HG03280 (cell line): ENCODE results near the gene CHCHD3.
"Not testable (repeated sequence)": the region's sequence is repeated elsewhere in the genome, so short reads cannot be mapped to it uniquely, and the experiment has no call there.

ENCODE experiments used
- ATAC-seq: cut with Tn5 transposase; IDR thresholded peaks from one replicate; pipeline ENCODE4 v1.9.1; 2021; ENCODE audit warnings: mild to moderate bottlenecking, moderate library complexity; ENCODE audit not compliant: unreplicated experiment

The CHCHD3 gene

GRCh38 chr7:132910657-132911056 is 171.2 kb downstream of the CHCHD3 start:
- no peak for ATAC-seq

GRCh38 chr7:132907380-132907940 is 174.4 kb downstream of the CHCHD3 start:
- no peak for ATAC-seq

- no peak for ATAC-seq
Observed at GRCh38 chr7:132906193-132906835, 175.6 kb downstream of the CHCHD3 start.

GRCh38 chr7:132905136-132905535 is 176.8 kb downstream of the CHCHD3 start:
- not testable (repeated sequence) for ATAC-seq

GRCh38 chr7:132904209-132904608 is 177.7 kb downstream of the CHCHD3 start:
- ATAC-seq, result no peak

GRCh38 chr7:132902294-132902693 is 179.6 kb downstream of the CHCHD3 start:
- not testable (repeated sequence) for ATAC-seq

GRCh38 chr7:132901241-132901640 is 180.6 kb downstream of the CHCHD3 start:
- no peak for ATAC-seq

- ATAC-seq, result no peak
Observed at GRCh38 chr7:132899833-132900232, 182.1 kb downstream of the CHCHD3 start.

- not testable (repeated sequence) for ATAC-seq
Observed at GRCh38 chr7:132898641-132899175, 183.2 kb downstream of the CHCHD3 start.

GRCh38 chr7:132897093-132897687 is 184.7 kb downstream of the CHCHD3 start:
- no peak for ATAC-seq

GRCh38 chr7:132895231-132895630 is 186.7 kb downstream of the CHCHD3 start:
- ATAC-seq, result no peak

- no peak for ATAC-seq
Observed at GRCh38 chr7:132893560-132893959, 188.3 kb downstream of the CHCHD3 start.

- not testable (repeated sequence) for ATAC-seq
Observed at GRCh38 chr7:132892744-132893143, 189.1 kb downstream of the CHCHD3 start.

GRCh38 chr7:132891554-132891953 is 190.3 kb downstream of the CHCHD3 start:
- ATAC-seq, result no peak

- no peak for ATAC-seq
Observed at GRCh38 chr7:132882714-132883428, 199.0 kb downstream of the CHCHD3 start.

GRCh38 chr7:132881317-132881716 is 200.6 kb downstream of the CHCHD3 start:
- ATAC-seq, result no peak

- no peak for ATAC-seq
Observed at GRCh38 chr7:132879579-132879978, 202.3 kb downstream of the CHCHD3 start.

- no peak for ATAC-seq
Observed at GRCh38 chr7:132878204-132878919, 203.5 kb downstream of the CHCHD3 start.

GRCh38 chr7:132877573-132877972 is 204.3 kb downstream of the CHCHD3 start:
- ATAC-seq, result no peak

- ATAC-seq, result no peak
Observed at GRCh38 chr7:132876576-132876975, 205.3 kb downstream of the CHCHD3 start.

GRCh38 chr7:132872034-132872433 is 209.9 kb downstream of the CHCHD3 start:
- ATAC-seq, result peak; percentile 47
